ENCODE measurements around the gene RABEPK. TPM values are rescaled to one million over a fixed set of nuclear protein-coding genes. Genes with fewer than 3 reads are reported as not detected.
"Not testable (repeated sequence)": the region's sequence is repeated elsewhere in the genome, so short reads cannot be mapped to it uniquely, and the experiment has no call there.

RABEPK gene
- total and polyA plus RNA-seq, 10 of the 15 experiments (the other 5 are each of a cell fraction or from before 2014, with no cell fraction given): 26.9 to 59.8 (median 39.4) TPM

- Histone ChIP-seq H3K27ac (ENCODE audit: control insufficient read depth, insufficient read depth) (no peak overlapping the region), H3K4me1 (ENCODE audit: control insufficient read depth, insufficient read depth, low read length) (no peaks in the 10 kb centered on the region), H3K36me3 (ENCODE audit: control insufficient read depth in 2 of 2, insufficient read depth in 2 of 2, low read length in 1 of 2) (peaks cover 0 to 11% of the 10 kb centered on the region in 2 experiments; a peak in 2 of 4 replicates), H4K20me1 (ENCODE audit: control insufficient read depth, insufficient read depth) (no peaks in the 10 kb centered on the region), H3K9ac (ENCODE audit: control insufficient read depth, insufficient read depth, low read length) (no peak overlapping the region), H3K4me2 (ENCODE audit: control insufficient read depth, insufficient read depth) (no peak overlapping the region), H3K27me3 (replicated peaks in 1 of 2; ENCODE audit: control insufficient read depth in 2 of 2, insufficient read depth in 2 of 2, low read length in 1 of 2) (no peaks in the 10 kb centered on the region), H2AFZ (ENCODE audit: control insufficient read depth, low read depth, low read length) (no peak overlapping the region), H3K9me3 (replicated peaks; ENCODE audit: control insufficient read depth, insufficient read depth, low read length) (no peaks in the 10 kb centered on the region), H3K79me2 (ENCODE audit: control insufficient read depth, insufficient read depth, low read length) (no peaks in the 10 kb centered on the region), H3K4me3 (no peak overlapping the region)
- intact Hi-C loops (cut with micrococcal nuclease; ENCODE audit: unreplicated experiment) (no loop called here), in situ Hi-C loops (cut with MboI) (no loop called here)
- DNase-seq (ENCODE audit: low read depth, low spot score) (no peak), FAIRE-seq (no peak), ATAC-seq (no peak)
- no peak for TF ChIP-seq PKNOX1 (IDR thresholded peaks at IDR 0.05)
- no peak for TF ChIP-seq CBFB (IDR thresholded peaks at IDR 0.05; ENCODE audit: low read depth)
- no peak for TF ChIP-seq POU2F2 (IDR thresholded peaks at IDR 0.05; ENCODE audit: borderline replicate concordance, low read depth, low read length)
- no peak for TF ChIP-seq DPF2 (IDR thresholded peaks at IDR 0.05)
- no peak for TF ChIP-seq ZZZ3 (IDR thresholded peaks at IDR 0.05; ENCODE audit: control insufficient read depth, insufficient read length, low read depth)
- no peak for TF ChIP-seq ZBTB4 (CRISPR knock-in tag; IDR thresholded peaks at IDR 0.05)
- TF ChIP-seq POLR2A (IDR thresholded peaks at IDR 0.05; ENCODE audit: low read depth, low read length): no peak
- no peak for TF ChIP-seq PML (IDR thresholded peaks at IDR 0.05; ENCODE audit: low read length)
- no peak for TF ChIP-seq ZNF217 (IDR thresholded peaks at IDR 0.05)
- no peak for TF ChIP-seq E2F8 (IDR thresholded peaks at IDR 0.05; ENCODE audit: low read depth, partially characterized antibody)
- no peak for TF ChIP-seq ZNF274 (IDR thresholded peaks at IDR 0.05; ENCODE audit: insufficient read depth, insufficient read length)
- TF ChIP-seq SIN3A (IDR thresholded peaks at IDR 0.05; ENCODE audit: low read depth, low read length): no peak
- 100% methylated on average over 3 of the region's 3 CpGs for WGBS (ENCODE audit: insufficient coverage, insufficient replicate concordance, low lambda C conversion rate, missing lambda C conversion rate)
- ChIA-PET CTCF (no interaction called here), RAD21 (ENCODE audit: unreplicated experiment) (no interaction called here), POLR2A (no interaction called here), SMC1A (ENCODE audit: uncharacterized antibody, unreplicated experiment) (interaction anchor here (0.6 to 1.2 kb wide), 3 partner anchors 54 to 144 kb away, joined by 3 read pairs; no protein-coding TSS in a partner anchor)
- no TSS peak for BruUV-seq (replicated peaks)
Observed at GRCh38 chr9:125218621-125219020, 18.3 kb downstream of the RABEPK start.

GRCh38 chr9:125224858-125225257, 24.5 kb downstream of the RABEPK start:
- H3K9ac ChIP-seq (ENCODE audit: control insufficient read depth, insufficient read depth, low read length); FAIRE-seq; H3K9me3 ChIP-seq (replicated peaks; ENCODE audit: control insufficient read depth, insufficient read depth, low read length); BruUV-seq (replicated peaks); H3K4me2 ChIP-seq (ENCODE audit: control insufficient read depth, insufficient read depth); intact Hi-C loops (cut with micrococcal nuclease; ENCODE audit: unreplicated experiment); H3K27me3 ChIP-seq (replicated peaks in 1 of 2; ENCODE audit: control insufficient read depth in 2 of 2, insufficient read depth in 2 of 2, low read length in 1 of 2); H3K79me2 ChIP-seq (ENCODE audit: control insufficient read depth, insufficient read depth, low read length); H2AFZ ChIP-seq (ENCODE audit: control insufficient read depth, low read depth, low read length); H4K20me1 ChIP-seq (ENCODE audit: control insufficient read depth, insufficient read depth); POLR2A ChIA-PET; in situ Hi-C loops (cut with MboI); SMC1A ChIA-PET (ENCODE audit: uncharacterized antibody, unreplicated experiment); H3K36me3 ChIP-seq (ENCODE audit: control insufficient read depth in 2 of 2, insufficient read depth in 2 of 2, low read length in 1 of 2); RAD21 ChIA-PET (ENCODE audit: unreplicated experiment); H3K4me3 ChIP-seq; ATAC-seq; H3K4me1 ChIP-seq (ENCODE audit: control insufficient read depth, insufficient read depth, low read length); DNase-seq (ENCODE audit: low read depth, low spot score); H3K27ac ChIP-seq (ENCODE audit: control insufficient read depth, insufficient read depth): not testable (repeated sequence)
- CTCF ChIA-PET: interaction anchor here (0.7 to 0.9 kb wide), 3 partner anchors 11 to 451 kb away, joined by 3 read pairs; no protein-coding TSS in a partner anchor
